GM21367 (cell line): ENCODE results near the gene MDFI.

ENCODE experiments used
- ATAC-seq: cut with Tn5 transposase; IDR thresholded peaks from one replicate; pipeline ENCODE4 v1.9.1; 2021; ENCODE audit not compliant: unreplicated experiment

The MDFI gene

DNA sequence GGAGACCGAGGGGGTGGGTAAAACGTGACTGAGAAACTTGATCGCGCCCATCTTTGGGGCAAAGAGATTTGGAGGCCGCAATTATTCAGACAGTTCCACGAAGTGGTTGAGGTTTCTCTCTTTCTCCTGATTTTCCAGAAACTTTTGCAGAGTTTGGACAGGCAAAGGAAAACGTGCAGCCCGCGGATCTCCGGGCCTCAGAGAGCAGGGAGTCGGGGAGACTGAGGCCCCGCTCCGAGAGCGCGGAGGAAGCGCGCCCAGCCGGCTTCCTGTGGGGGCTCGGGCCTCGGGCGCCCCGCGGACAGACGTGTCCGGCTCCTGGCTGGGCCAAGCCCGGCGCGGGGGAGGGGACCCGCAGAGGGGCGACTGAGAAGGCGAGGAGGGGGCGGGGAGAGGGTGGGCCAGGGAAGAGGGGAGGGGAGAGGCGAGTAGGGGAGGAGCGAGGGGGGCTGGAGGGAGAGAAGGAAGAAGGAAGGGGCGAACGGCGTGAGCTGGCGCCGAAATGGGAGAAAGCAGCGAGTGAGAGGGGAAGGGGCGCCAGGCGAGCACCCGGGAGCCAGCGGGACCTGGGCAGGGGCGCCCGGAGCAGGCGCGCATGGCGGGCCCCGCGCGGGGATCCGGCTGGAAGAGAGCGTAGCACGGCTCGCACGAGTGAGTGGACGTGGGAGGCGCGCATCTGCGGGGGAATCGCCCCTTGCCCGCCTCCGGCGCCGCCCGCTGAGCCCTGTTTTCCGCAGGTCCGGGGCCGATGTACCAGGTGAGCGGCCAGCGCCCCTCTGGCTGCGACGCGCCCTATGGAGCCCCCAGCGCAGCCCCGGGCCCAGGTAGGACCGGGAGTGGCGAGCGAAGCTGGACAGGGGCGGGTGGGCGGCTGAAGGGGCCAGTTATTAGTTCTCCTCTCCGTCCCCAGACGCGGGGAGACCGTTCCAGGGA is at the start of gene MDFI:
MDFI (plus strand) TSS at position 467 of the 933 bp plus-strand sequence; CDS start at position 749, 282 bp downstream.
- ATAC-seq: no peak

DNA sequence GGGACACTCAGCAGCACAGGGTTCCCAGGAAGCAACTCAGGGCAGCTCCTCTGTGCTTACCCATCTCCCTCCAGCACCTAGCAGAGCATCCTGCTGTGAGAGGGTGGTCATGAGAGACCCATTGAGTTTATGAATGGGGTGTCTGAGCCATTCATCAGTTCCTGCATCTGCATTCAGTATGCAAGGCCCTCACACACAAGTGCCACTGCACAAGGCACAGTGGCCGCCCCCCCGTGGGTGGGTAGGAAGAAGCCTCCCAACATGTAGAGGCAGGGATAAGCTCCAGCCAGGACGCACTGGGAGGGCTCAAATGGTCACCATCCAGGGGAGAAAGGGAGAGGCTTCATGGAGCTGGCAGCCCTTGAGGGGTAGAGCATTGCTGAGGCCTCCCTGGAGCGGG is 49.0 kb upstream of the MDFI start:
- ATAC-seq: no peak

- ATAC-seq: no peak
Observed at GRCh38 chr6:41589636-41590622, 48.3 kb upstream of the MDFI start.

- no peak for ATAC-seq
Observed at GRCh38 chr6:41591122-41591521, 47.1 kb upstream of the MDFI start.

- ATAC-seq: no peak
Observed at GRCh38 chr6:41591859-41592502, 46.3 kb upstream of the MDFI start.

- no peak for ATAC-seq
Observed at GRCh38 chr6:41593406-41593805, 44.9 kb upstream of the MDFI start.

- ATAC-seq: no peak
Observed at GRCh38 chr6:41593839-41594238, 44.4 kb upstream of the MDFI start.

GRCh38 chr6:41594326-41594725 is 43.9 kb upstream of the MDFI start:
- ATAC-seq: no peak

GRCh38 chr6:41594766-41595165 is 43.5 kb upstream of the MDFI start:
- ATAC-seq: no peak

DNA sequence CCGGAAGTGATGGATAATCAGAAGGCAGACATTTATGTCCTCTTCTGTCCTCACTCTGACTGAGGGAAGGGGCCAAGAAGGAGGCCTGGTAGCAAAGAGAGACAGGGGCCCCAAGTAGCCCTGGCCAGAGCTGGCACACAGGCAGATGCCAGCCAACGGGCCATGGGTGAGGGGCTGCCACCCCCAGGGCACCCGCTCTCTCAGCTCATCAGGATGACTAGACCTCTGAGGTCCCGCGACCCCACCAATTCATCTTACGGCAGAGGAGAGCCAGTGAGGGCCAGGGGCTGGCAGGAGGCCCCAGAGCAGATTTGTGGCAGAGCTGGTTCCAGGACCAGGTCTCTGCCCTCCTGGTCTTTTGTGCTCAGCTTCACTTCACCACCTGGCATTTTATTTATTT is 43.1 kb upstream of the MDFI start:
- no peak for ATAC-seq

- ATAC-seq: no peak
Observed at GRCh38 chr6:41596096-41596685, 42.1 kb upstream of the MDFI start.

- ATAC-seq: no peak
Observed at GRCh38 chr6:41596807-41597206, 41.5 kb upstream of the MDFI start.

GRCh38 chr6:41597246-41598000 is 40.8 kb upstream of the MDFI start:
- ATAC-seq: no peak

DNA sequence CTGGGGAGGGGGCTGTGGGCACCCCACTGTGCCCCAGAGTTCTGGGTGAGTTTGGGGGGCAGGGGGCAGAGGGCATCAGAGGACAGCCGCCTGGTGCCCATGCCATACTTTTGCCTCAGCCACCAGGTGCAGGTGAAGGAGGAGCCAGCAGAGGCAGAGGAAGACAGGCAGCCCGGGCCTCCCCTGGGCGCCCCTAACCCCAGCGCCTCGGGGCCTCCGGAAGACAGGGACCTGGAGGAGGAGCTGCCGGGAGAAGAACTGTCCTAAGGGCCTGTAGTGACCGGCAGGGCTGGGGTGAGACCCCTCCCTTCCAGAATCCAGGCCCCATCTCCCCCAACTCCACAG is 39.6 kb upstream of the MDFI start:
- no peak for ATAC-seq

- no peak for ATAC-seq
Observed at GRCh38 chr6:41599015-41599851, 39.0 kb upstream of the MDFI start.

- ATAC-seq: no peak
Observed at GRCh38 chr6:41599852-41600445, 38.3 kb upstream of the MDFI start.

- no peak for ATAC-seq
Observed at GRCh38 chr6:41600499-41601247, 37.6 kb upstream of the MDFI start.

- ATAC-seq: no peak
Observed at GRCh38 chr6:41601248-41601549, 37.1 kb upstream of the MDFI start.
